HUDEP-2 (cell line): Measurements from ENCODE around the gene PRR36.
"Not testable (repeated sequence)": the region's sequence is repeated elsewhere in the genome, so short reads cannot be mapped to it uniquely, and the experiment has no call there.

Source experiments
- DNase-seq, 76 experiments: peaks; one replicate each; lab custom pipeline; 2025; ENCODE audit not compliant: unreplicated experiment in 76 of 76; lab: John Stamatoyannopoulos, UW

Gene PRR36

DNA sequence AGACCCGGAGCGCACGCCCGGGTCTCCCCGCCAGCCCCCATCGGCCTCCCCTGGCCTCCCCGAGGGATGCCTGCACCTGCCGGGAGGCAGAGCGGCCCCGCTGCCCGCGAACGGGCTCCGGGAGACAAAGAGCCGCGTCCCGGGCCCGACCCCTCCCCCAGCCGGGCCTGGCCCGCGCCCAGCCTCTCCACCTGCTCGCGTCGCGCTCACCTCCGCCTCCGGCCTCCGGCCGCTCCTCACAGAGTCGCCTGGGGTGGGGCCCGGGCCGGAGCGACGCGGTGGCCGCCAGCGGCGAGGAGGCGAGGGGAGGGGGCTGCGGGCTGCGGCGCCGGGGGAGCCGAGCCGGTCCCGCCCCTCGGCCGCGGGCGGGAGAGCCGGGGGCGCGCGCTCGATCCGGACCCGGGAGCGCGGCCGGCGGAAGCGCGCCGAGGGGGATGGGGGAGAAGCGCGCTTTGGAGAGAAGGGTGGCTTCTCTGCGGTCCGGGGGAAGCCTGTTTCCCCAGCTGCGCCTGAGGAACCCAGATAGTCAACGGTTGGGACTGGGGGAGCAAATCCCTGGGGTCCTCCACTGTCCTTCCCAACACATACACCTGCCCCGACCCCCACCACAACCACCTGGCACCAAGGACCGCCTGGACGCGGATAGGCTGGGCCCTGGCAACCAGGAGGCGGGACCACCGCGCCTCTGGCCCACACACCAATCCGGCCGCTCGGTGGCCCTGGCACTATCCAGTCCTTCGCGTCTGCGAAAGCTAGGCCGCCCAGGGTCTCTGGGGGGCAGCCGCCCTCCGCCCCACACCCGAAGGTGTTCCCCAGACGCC is at the start of gene PRR36:
Gene PRR36 (minus strand): TSS at position 315 of the 821 bp plus-strand sequence. CDS start 701 bp downstream, outside the sequence.
- no peak for DNase-seq

DNA sequence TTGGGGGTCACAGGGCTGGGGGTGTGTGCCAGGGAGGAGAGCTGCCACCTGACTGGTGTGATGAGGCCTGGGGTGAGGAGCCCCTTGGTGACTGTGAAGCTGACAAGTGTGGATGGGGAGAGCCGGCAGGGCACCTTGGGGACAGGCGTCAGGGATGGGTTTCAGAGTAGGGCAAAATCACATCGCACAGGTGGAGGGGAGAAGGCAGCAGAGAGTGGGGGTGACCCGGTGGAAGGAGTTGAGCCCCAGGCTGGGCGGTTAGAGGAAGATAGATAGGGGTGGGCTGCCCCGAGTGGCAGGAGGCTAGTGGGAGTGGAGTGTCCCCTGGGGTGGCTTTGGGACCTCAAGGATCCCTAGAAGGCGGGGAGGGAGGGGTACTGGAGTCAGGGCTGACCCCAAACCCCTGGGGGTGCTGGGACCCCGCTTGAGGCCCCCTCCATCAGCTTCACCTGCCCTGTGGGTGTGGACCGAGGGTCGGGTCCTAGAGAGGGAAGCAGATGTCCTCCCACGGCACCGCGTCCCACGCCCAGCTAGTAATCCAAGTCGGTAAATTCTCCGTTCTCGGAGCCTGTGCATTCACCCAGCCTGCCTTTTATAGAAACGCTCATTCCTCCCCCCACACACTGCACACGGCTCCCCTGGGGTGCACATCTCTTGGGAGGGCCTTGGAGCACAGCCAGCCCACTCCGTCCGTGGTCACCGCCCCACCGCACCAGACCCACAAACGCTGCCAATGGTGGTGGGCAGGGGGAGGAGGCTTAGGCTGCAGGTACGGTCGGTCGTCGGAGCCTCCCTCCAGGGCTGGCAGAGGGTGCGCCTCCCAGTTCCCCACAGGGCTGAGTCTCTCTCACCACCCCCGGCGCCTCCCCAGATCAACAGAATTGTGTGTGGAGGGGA is 49.4 kb upstream of the PRR36 start:
- DNase-seq, result peak in 7 of 76 experiments; percentile 18 to 62 (median 35)

DNA sequence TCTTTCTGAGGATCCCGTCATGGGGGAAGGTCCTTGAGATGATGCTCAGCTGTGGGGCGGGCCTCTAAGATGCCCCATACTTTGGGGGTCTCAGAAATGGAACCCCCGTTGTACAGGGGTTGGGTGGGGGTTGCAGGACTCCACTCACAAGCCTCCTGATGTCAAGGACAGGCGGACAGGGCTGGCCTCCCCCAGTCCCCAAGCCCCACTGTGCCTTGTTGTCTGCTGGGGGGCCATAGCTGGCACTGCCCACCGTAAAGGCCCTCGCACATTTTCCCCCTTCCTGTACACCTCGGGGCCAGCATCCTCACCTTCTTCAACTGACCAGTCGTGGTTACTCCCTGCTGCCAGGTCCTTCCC is 48.6 kb upstream of the PRR36 start:
- DNase-seq, result no peak

DNA sequence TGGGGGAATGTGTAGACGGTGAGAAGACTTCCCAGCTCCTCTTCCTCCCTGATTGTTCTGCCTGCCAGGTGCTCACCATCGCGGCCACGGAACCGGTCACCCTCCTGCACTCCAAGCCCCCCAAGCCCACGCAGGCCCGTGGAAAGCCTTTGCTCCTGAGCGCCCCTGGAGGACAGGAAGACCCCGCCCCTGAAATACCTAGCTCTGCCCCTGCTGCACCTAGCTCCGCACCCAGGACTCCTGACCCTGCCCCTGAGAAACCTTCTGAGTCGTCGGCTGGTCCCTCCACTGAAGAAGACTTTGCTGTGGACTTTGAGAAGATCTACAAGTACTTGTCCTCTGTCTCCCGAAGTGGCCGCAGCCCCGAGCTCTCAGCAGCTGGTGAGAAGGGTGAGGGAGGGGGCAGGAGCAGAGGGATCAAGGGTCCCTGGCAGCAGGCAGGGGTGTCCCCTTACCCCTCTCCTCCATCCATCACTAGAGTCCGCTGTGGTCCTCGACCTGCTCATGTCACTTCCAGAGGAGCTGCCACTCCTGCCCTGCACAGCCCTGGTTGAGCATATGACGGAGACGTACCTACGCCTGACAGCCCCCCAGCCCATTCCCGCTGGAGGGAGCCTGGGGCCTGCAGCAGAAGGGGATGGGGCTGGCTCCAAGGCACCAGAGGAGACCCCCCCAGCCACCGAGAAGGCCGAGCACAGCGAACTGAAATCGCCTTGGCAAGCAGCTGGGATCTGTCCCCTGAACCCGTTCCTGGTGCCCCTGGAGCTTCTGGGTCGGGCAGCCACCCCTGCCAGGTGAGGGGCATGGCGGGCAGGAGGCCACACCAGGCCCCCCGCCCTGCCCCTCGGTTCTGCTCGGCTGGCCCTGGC is 48.0 kb upstream of the PRR36 start:
- DNase-seq, result no peak

DNA sequence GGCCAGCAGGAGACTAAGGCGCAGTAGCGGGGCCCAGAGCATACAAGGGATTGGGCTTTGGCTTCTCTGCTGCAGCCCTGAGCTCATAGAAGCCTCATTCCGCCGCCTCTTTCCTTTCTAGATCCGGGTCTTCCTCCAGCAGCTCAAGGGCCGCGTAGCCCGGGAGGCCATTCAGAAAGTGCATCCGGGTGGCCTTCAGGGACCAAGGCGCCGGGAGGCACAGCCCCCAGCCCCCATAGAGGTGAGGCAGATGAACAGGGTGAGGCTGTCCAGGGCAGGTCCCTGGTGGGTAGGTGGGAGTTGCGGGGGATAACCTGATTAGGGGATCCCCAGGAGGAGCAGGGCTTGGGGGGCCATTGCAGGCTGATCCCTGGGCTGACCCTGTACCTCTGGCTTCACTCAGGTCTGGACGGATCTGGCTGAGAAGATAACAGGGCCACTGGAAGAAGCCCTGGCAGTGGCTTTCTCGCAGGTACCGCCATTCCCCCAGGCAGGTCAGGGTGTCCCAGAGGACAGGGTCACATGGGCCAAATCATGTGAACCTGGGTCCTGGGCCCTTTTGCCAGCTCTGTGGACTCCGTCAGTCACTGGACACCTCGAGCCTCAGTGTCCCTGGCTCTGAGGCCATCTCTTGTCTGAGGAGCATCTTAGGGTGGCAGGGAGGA is 47.2 kb upstream of the PRR36 start:
- DNase-seq, result peak in 2 of 76 experiments; percentile 15 to 59

DNA sequence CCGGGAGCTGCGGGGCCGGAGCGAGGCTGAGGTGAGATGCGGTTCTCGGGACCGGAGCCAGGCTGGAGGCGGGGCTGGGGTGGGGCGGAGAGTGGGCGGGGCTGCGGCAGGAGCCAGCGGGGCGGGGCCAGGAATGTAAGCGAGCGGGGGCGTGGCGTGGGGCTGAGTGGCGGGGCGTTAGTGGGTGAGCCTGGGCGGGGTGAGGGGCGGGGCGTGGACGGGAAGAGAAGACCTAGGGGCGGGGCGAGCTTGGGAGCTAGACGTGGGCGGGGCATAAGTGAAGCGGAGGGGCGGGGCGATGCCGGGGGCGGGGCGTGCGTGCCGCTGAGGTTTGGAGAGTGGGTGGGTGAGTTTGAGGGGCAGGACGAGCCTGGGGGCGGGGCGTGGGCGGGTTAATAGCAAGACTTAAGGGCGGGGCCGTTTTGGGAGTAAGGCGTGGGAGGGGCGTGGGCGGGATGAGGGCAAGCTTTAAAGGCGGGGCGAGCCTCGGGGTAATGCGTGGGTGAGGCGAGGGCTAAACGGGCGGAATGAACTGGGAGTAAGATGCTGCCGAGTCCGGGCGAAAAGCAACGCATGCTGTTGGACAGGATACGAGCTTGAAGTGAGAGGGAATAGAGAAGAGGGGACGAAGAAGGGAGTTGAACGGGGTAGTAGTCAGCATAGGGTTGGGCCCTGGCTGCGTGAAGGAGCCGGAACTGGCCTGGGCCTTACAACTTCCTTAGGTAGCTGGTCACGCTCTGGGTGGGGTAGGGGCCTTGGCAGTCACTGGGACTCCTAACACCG is 46.5 kb upstream of the PRR36 start:
- DNase-seq, result peak; percentile 66 to 100 (median 100)

DNA sequence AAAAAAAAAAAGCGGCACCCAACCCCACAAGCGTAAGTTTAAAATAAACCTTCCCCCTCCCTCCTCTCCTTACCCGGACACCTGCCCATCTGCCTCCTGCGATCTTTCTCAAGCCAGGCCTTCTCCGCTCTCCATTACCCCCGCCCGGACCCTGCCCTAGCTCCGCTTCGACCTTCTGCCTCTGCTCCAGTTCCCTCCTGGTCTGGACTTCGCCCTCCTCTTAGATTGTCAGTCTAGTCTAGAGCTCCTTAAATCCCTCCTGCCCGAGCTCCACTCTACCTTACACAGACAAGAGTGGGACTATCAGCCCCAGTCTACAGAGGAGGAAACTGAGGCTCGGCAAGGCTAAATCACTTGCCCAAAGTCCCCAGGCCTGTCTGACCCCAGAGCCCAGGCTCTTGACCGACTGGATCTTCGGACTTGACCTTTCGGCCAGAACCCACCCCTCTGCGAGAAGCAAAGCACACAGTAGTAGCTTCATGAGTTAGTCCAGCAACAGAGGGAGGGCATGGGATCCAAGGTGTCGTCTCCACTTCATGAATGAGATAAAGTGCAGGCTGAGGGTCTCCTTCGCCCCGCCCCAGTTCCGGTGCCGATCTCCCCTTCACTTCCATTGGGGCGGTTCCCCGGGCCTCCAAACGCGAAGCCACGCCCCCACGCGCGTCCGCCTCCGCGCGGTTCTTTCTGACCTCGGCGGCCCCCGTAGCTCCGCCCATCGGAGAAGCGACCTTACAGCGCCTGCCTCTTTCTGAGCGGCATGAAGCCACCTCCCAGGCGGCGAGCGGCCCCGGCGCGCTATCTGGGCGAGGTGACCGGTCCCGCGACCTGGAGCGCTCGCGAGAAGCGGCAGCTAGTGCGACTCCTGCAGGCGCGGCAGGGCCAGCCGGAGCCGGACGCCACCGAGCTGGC is 45.7 kb upstream of the PRR36 start, which contains the start of gene SNAPC2:
Gene SNAPC2 (plus strand): TSS at position 729 of the 909 bp plus-strand sequence. CDS start 29 bp downstream, at position 758.
- peak; percentile 69 to 100 (median 98) for DNase-seq

DNA sequence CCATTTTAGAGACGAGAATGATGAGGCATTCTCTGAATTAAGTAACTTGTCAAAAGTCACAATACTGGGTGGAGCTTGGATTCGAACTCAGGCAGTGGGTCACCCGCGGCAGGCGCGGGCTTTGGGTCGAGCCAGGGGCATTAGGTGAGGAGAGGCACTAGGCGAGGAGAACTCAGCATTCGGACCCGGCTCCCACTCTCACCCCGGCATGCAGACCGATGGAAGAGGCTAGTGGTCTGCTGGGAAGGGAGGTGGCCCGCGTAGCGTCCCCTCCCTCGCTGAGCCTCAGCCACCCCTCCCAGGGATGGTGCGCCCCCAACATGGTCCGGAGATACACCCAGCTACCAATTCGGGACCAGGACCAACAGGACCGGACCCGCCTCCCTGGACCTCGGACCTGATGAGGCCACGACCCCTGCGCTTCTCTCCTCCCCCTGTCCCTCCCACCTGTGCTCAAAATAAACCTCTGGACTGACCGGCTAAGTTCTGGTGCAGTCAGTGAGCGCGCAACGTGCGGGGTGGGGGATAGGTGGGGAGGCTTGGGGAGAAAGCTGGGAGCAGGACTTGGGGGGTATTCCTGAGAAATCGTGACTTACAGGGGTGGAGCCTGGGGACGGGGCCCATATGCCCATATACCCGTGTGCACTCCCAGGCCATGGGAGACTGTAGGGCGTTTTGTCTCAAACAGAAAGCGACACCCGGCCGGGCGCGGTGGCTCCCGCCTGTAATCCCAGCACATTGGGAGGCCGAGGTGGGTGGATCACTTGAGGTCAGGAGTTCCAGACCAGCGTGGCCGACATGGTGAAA is 44.6 kb upstream of the PRR36 start:
- DNase-seq, result peak in 1 of 76 experiments; percentile 19

DNA sequence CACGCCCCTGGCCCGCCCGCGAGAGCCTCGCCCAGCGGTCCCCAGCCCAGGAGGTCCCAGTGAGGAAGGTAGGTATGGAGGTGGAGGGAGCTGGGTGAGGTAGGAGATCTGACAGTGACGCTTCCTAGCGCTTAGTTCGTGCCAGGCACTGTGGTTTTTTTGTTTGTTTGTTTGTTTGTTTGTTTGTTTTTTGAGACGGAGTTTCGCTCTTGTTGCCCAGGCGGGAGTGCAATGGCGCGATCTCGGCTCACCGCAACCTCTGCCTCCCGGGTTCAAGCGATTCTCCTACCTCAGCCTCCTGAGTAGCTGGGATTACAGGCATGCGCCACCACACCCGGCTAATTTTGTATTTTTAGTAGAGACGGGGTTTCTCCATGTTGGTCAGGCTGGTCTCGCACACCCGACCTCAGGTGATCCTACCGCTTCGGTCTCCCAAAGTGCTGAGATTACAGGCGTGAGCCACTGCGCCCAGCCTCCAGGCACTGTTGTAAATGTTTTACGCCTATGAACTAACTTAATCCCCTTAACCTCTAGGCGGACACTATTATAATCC is 43.9 kb upstream of the PRR36 start:
- not testable (repeated sequence) for DNase-seq

DNA sequence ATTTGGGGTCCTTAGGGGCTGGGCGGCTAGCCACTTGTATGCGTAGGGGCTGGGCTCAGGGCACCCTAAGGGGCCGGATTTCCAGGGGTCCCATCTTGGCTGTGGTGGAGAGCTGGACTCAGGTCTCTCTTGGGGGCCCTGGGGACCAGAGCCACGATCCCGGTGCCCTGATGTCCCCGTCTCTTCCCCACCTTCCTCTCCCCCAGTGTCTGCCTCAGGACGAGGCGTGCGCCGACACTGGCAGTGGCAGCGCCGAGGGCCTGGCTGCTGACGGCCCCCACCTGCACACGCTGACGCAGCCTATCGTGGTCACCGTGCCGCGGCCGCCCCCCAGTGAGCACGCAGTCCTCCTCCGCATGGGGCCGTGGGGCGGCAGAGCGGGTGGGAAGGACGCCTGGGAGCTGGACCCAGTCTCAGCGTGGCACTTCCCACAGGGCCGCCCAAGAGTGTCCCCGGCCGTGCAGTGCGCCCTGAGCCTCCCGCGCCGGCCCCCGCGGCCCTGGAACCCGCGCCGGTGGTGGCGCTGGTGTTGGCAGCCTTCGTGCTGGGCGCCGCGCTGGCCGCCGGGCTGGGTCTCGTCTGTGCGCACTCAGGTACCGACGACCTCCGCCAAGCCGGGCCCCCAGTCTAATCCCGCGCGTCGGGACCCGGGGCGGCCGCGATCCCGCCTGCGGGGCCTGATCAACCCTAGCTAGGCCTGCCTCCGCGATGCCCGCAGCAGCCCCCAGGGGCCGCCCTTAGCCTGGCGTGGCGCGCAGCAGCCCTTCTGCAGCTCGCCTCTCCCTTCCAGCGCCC is 43.3 kb upstream of the PRR36 start:
- DNase-seq, result peak in 69 of 76 experiments; percentile 34 to 93 (median 77)

DNA sequence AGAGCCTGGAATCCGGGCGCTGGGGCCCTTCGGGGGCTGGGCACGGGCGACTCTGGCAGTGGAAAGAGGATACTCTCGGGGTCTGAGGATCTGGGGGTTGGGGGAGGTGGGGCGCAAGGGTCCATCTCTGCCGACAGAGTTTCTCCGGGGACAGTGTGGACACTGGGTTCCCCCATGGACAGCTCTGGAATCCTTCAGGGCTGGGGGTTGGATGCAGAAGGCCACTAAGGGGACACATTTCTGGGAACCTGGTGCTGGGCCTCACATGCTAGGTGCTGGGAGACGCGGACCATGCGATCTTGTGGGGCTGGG is 42.7 kb upstream of the PRR36 start:
- DNase-seq, result peak in 8 of 76 experiments; percentile 54 to 97 (median 63)

DNA sequence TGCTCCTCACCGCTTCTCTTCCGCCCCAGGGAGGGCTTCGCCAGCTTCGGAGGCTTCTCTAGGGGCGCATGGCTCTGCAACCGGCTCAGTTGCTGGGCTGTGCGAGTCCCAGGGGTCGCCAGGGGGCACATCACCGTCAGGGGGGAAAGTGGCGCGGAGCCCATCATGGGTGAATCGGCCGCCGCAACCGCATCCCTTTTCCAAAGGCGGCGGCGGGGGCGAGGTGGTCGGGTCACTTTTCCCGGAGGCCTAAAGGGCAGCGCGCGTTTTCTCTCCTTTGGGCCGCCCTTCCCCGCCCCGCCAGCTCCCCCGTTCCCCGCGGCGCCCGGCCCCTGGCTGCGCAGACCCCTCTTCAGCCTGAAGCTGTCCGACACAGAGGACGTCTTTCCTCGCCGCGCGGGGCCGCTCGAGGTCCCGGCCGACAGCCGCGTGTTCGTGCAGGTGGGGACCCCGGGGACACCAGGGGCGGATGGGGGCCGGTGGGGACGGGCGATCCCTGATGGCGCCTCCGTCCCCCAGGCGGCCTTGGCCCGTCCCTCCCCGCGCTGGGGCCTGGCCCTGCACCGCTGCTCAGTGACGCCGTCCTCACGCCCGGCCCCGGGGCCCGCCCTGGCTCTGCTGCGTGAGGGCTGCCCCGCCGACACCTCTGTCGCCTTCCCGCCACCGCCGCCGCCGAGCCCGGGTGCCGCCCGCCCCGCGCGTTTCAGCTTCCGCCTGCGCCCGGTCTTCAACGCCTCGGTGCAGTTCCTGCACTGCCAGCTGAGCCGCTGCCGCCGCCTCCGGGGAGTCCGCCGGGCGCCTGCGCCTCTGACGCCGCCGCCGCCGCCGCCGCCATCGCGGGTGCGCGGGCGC is 42.1 kb upstream of the PRR36 start:
- DNase-seq, result peak in 59 of 76 experiments; percentile 25 to 97 (median 60)

DNA sequence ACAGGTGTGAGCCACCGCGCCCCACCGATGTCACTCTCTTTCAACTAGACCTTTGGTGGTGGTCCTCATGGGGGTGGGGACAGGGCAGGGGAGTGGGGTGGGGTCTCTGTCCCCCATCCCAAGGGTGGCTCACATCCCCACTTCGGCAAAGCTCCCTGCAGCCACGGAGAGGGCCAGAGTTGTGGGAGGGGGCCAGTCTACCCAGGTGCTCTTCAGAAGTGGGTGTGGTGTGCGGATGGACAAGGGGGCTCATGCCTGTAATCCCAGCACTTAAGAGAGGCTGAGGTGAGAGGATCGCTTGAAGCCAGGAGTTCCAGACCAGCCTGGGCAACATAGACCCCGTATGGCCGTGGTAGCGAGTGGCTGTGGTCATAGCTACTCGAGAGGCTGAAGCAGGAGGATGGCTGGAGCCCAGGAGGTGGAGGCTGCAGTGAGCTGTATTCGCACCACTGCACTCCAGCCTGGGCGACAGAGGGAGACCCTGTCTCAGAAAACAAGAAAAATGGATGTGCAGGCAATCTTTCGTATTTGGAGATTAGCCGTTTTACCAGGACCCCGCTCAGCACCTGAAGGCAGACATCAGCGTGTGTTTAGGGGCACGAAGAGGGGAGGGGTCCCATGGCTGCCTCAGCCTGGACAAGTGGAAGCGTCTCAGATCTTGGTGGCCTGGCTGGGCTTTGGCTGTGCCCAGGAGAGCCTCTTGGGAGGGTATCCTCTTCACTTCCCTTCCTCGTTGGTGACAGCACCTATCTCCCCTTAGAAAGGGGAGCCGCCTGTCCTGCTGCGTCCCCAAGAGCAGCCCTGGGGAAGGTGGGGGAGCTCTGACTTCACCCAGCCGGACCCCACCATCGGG is 41.3 kb upstream of the PRR36 start:
- peak in 1 of 76 experiments; percentile 50 for DNase-seq

DNA sequence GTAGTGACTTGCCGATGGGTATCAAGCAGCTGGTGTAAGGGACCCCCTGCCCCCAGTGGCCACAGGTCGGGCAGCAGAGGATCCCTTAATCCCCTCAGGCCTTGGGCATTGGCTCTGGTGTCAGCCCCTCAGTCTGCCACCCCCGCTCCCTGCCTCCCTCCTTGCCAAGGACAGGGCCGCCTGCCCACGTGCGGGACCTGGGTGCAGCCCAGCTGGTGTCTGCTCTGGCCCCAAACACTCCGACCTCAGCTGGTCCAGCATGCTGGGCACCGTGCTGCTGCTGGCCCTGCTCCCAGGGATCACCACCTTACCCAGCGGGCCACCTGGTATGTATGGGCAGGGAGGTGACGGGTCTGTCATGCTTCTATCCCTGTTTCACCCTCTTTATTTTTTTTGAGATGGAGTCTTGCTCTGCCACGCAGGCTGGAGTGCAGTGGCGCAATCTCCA is 40.4 kb upstream of the PRR36 start, which contains the start of gene TGFBR3L:
Gene TGFBR3L (plus strand): TSS at position 233 of the 448 bp plus-strand sequence.
- DNase-seq, result no peak
